ENCODE measurements around the gene PLEKHA8. TPM values are rescaled to one million over a fixed set of nuclear protein-coding genes. Genes with fewer than 3 reads are reported as not detected.

Gene PLEKHA8
- total RNA-seq, 2 experiments from 2014 or later: 11.0 to 31.7 TPM

- peaks cover 20% of the 10 kb centered on the region for H3K36me3 ChIP-seq (ENCODE audit: insufficient read depth, low read length)
- BruUV-seq (replicated peaks): no TSS peak
- no peaks in the 10 kb centered on the region for H3K9me2 ChIP-seq (ENCODE audit: insufficient read depth, low read length)
- H3K9me3 ChIP-seq (ENCODE audit: low read length): no peaks in the 10 kb centered on the region
- no peak for TF ChIP-seq EZH2phosphoT487 (IDR thresholded peaks at IDR 0.05; ENCODE audit: borderline replicate concordance, low read depth, low read length)
- TF ChIP-seq, protein P1, sequence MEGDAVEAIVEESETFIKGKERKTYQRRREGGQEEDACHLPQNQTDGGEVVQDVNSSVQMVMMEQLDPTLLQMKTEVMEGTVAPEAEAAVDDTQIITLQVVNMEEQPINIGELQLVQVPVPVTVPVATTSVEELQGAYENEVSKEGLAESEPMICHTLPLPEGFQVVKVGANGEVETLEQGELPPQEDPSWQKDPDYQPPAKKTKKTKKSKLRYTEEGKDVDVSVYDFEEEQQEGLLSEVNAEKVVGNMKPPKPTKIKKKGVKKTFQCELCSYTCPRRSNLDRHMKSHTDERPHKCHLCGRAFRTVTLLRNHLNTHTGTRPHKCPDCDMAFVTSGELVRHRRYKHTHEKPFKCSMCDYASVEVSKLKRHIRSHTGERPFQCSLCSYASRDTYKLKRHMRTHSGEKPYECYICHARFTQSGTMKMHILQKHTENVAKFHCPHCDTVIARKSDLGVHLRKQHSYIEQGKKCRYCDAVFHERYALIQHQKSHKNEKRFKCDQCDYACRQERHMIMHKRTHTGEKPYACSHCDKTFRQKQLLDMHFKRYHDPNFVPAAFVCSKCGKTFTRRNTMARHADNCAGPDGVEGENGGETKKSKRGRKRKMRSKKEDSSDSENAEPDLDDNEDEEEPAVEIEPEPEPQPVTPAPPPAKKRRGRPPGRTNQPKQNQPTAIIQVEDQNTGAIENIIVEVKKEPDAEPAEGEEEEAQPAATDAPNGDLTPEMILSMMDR (conservative IDR thresholded peaks at IDR 0.05; ENCODE audit: low read length): no peak
- CTCF ChIA-PET (ENCODE audit: unreplicated experiment): no interaction called here
- no peaks in the 10 kb centered on the region for H3K4me1 ChIP-seq (ENCODE audit: insufficient read depth, low read length, poor library complexity, severe bottlenecking)
- intact Hi-C loops (cut with micrococcal nuclease; ENCODE audit: unreplicated experiment): no loop called here
- DNase-seq (ENCODE audit: low spot score): no peak
- H3K79me2 ChIP-seq (ENCODE audit: insufficient read depth, low read depth, low read length): no peaks in the 10 kb centered on the region
- H4K20me1 ChIP-seq (ENCODE audit: insufficient read depth, low read length): no peaks in the 10 kb centered on the region
- no peak overlapping the region for H3K27ac ChIP-seq (ENCODE audit: low read depth, low read length, poor library complexity, severe bottlenecking)
- H3K4me2 ChIP-seq (ENCODE audit: low read length): no peak overlapping the region
- H3K4me3 ChIP-seq (ENCODE audit: low read depth, low read length, poor library complexity, severe bottlenecking): no peak overlapping the region
- POLR2A ChIA-PET: no interaction called here
- no peak overlapping the region for H2AFZ ChIP-seq (ENCODE audit: low read length)
These were observed 18.2 kb upstream of the PLEKHA8 start for GRCh38 chr7:30010021-30010420.

DNA sequence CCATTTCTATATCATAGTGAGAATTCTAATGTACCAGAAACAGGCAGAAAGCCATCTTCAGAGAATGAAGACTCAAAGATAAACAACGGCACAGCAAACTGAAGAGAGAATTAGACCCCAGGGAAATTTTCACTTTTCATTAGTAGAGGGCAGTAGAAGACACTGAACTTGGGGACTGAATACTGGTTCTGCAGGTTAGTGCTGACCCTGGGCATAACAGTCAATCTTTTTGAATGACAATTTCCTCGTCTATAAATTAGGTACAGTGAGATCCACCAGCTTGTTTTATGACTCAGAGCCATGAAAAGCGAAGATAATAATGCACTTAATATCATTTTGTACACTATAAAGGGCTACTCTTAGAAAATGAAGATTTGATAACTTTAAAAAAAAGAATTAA, 15.5 kb upstream of the PLEKHA8 start:
- DNase-seq (ENCODE audit: low spot score): no peak
- intact Hi-C loops (cut with micrococcal nuclease; ENCODE audit: unreplicated experiment): no loop called here
- H3K9me2 ChIP-seq (ENCODE audit: insufficient read depth, low read length): no peaks in the 10 kb centered on the region

DNA sequence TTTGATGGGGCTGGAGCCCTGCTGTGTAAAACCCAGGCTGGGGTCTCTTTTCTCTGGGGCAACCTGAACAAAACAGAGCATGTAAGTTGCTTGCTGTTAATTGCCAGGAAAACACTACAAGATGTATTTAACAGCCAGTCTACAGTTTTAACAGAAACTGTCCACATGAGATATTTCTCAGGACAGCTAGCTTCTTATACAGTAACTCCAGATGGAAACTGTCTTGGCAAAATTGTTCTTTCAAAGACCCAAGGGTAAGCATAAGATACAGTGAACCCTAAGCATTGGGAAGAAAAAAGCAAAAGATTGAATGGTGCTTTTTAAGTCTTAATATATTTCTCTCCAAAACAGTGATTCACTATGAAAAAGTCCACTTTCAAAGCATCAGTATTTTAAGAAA, 9.8 kb upstream of the PLEKHA8 start:
- CTCF ChIA-PET (ENCODE audit: unreplicated experiment): no interaction called here
- intact Hi-C loops (cut with micrococcal nuclease; ENCODE audit: unreplicated experiment): no loop called here
- H2AFZ ChIP-seq (ENCODE audit: low read length): no peak overlapping the region
- no peak for DNase-seq (ENCODE audit: low spot score)
- POLR2A ChIA-PET: no interaction called here
- peaks cover 6% of the 10 kb centered on the region; the same call in 1 of the 2 replicates for H3K79me2 ChIP-seq (ENCODE audit: insufficient read depth, low read depth, low read length)
- H3K36me3 ChIP-seq (ENCODE audit: insufficient read depth, low read length): peaks cover 58% of the 10 kb centered on the region
- no peaks in the 10 kb centered on the region for H3K9me2 ChIP-seq (ENCODE audit: insufficient read depth, low read length)
- H3K27ac ChIP-seq (ENCODE audit: low read depth, low read length, poor library complexity, severe bottlenecking): no peak overlapping the region
- H3K4me2 ChIP-seq (ENCODE audit: low read length): no peak overlapping the region
- no peak for TF ChIP-seq EZH2phosphoT487 (IDR thresholded peaks at IDR 0.05; ENCODE audit: borderline replicate concordance, low read depth, low read length)
- TF ChIP-seq, protein P1 (conservative IDR thresholded peaks at IDR 0.05; ENCODE audit: low read length): no peak
- peaks cover 29% of the 10 kb centered on the region for H3K4me1 ChIP-seq (ENCODE audit: insufficient read depth, low read length, poor library complexity, severe bottlenecking)
- no peak overlapping the region for H3K4me3 ChIP-seq (ENCODE audit: low read depth, low read length, poor library complexity, severe bottlenecking)
- no peaks in the 10 kb centered on the region for H3K9me3 ChIP-seq (ENCODE audit: low read length)
- BruUV-seq (replicated peaks): no TSS peak
- no peaks in the 10 kb centered on the region for H4K20me1 ChIP-seq (ENCODE audit: insufficient read depth, low read length)

More for the DNA sequence above, 15.5 kb upstream of the PLEKHA8 start:
- H2AFZ ChIP-seq (ENCODE audit: low read length): no peak overlapping the region
- BruUV-seq (replicated peaks): no TSS peak
- H3K9me3 ChIP-seq (ENCODE audit: low read length): no peaks in the 10 kb centered on the region
- H3K36me3 ChIP-seq (ENCODE audit: insufficient read depth, low read length): peaks cover 38% of the 10 kb centered on the region
- H3K27ac ChIP-seq (ENCODE audit: low read depth, low read length, poor library complexity, severe bottlenecking): no peak overlapping the region
- TF ChIP-seq, protein P1 (conservative IDR thresholded peaks at IDR 0.05; ENCODE audit: low read length): no peak
- TF ChIP-seq EZH2phosphoT487 (IDR thresholded peaks at IDR 0.05; ENCODE audit: borderline replicate concordance, low read depth, low read length): no peak
- CTCF ChIA-PET (ENCODE audit: unreplicated experiment): no interaction called here
- H3K79me2 ChIP-seq (ENCODE audit: insufficient read depth, low read depth, low read length): no peaks in the 10 kb centered on the region
- H3K4me3 ChIP-seq (ENCODE audit: low read depth, low read length, poor library complexity, severe bottlenecking): no peak overlapping the region
- no peak overlapping the region for H3K4me2 ChIP-seq (ENCODE audit: low read length)
- no peaks in the 10 kb centered on the region for H3K4me1 ChIP-seq (ENCODE audit: insufficient read depth, low read length, poor library complexity, severe bottlenecking)
- POLR2A ChIA-PET: interaction anchor here (0.6 to 1.2 kb wide), 3 partner anchors 14 to 446 kb away, joined by 3 to 4 read pairs (median 3); partner anchors contain the start of gene PLEKHA8
- H4K20me1 ChIP-seq (ENCODE audit: insufficient read depth, low read length): no peaks in the 10 kb centered on the region
